HG03196 (cell line): ENCODE data around the gene TPSG1.
"Not testable (repeated sequence)": the region's sequence is repeated elsewhere in the genome, so short reads cannot be mapped to it uniquely, and the experiment has no call there.

Source experiments
- ATAC-seq: cut with Tn5 transposase; IDR thresholded peaks from one replicate; pipeline ENCODE4 v1.9.1; 2021; ENCODE audit not compliant: unreplicated experiment

Gene TPSG1

GRCh38 chr16:1198671-1199346, 26.3 kb downstream of the TPSG1 start:
- not testable (repeated sequence) for ATAC-seq

GRCh38 chr16:1198194-1198593, 26.9 kb downstream of the TPSG1 start:
- ATAC-seq: no peak

- ATAC-seq: no peak
Measured at GRCh38 chr16:1197237-1197866, 27.7 kb downstream of the TPSG1 start.

- ATAC-seq: no peak
Measured at GRCh38 chr16:1196494-1196893, 28.6 kb downstream of the TPSG1 start.

- no peak for ATAC-seq
Measured at GRCh38 chr16:1195393-1195666, 29.7 kb downstream of the TPSG1 start.

- no peak for ATAC-seq
Measured at GRCh38 chr16:1194665-1195392, 30.2 kb downstream of the TPSG1 start.

- ATAC-seq: no peak
Measured at GRCh38 chr16:1193825-1194581, 31.1 kb downstream of the TPSG1 start.

GRCh38 chr16:1193143-1193824, 31.8 kb downstream of the TPSG1 start:
- ATAC-seq: no peak

- no peak for ATAC-seq
Measured at GRCh38 chr16:1192384-1193073, 32.5 kb downstream of the TPSG1 start.

- not testable (repeated sequence) for ATAC-seq
Measured at GRCh38 chr16:1190789-1191188, 34.3 kb downstream of the TPSG1 start.

- ATAC-seq: no peak
Measured at GRCh38 chr16:1189455-1189854, 35.6 kb downstream of the TPSG1 start.

GRCh38 chr16:1188432-1189189, 36.5 kb downstream of the TPSG1 start:
- ATAC-seq: no peak

GRCh38 chr16:1185460-1186207, 39.4 kb downstream of the TPSG1 start:
- ATAC-seq: not testable (repeated sequence)

GRCh38 chr16:1184980-1185379, 40.1 kb downstream of the TPSG1 start:
- ATAC-seq: no peak

GRCh38 chr16:1184156-1184868, 40.8 kb downstream of the TPSG1 start:
- ATAC-seq: no peak

- ATAC-seq: no peak
Measured at GRCh38 chr16:1182950-1183907, 41.8 kb downstream of the TPSG1 start.

- no peak for ATAC-seq
Measured at GRCh38 chr16:1182316-1182671, 42.8 kb downstream of the TPSG1 start.
